DMS79 (cell line): ENCODE measurements around the gene RAB43.
A peak's percentile ranks its signal among the peaks of the same experiment; 100 is the strongest.
"Not testable (repeated sequence)": the region's sequence is repeated elsewhere in the genome, so short reads cannot be mapped to it uniquely, and the experiment has no call there.

Experiments used
- DNase-seq: peaks from one replicate; lab custom pipeline; 2025; lab: John Stamatoyannopoulos, UW

The RAB43 gene

DNA sequence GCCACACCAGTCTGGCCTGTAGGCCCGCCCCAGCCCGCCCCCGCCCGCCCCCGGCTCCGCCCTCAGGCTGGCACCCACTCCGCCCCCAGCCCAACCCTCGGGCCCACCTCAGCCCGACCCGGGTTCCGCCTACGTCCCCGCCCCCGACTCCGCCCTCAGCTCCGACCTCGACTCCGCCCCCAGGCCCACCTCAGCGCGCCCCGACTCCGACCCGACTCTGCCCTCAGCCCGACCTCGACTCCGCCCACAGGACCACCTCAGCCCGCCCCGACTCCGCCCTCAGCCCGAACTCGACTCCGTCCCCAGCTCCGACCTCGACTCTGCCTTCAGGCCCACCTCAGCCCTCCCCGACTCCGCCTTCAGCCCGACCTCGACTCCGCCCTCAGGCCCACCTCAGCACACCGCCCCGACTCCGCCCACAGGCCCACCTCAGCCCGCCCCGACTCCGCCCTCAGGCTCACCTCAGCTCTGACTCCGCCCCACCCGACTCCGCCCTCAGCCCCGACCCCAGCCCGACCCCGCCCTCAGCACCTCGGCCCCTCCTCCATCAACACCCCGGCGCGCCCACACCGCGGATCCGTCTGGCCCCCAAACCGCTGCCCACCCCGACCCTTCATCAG is at the start of gene RAB43:
RAB43 (minus strand) TSS at position 13 of the 620 bp plus-strand sequence. CDS start 315 bp downstream, outside the sequence.
- DNase-seq: no peak

DNA sequence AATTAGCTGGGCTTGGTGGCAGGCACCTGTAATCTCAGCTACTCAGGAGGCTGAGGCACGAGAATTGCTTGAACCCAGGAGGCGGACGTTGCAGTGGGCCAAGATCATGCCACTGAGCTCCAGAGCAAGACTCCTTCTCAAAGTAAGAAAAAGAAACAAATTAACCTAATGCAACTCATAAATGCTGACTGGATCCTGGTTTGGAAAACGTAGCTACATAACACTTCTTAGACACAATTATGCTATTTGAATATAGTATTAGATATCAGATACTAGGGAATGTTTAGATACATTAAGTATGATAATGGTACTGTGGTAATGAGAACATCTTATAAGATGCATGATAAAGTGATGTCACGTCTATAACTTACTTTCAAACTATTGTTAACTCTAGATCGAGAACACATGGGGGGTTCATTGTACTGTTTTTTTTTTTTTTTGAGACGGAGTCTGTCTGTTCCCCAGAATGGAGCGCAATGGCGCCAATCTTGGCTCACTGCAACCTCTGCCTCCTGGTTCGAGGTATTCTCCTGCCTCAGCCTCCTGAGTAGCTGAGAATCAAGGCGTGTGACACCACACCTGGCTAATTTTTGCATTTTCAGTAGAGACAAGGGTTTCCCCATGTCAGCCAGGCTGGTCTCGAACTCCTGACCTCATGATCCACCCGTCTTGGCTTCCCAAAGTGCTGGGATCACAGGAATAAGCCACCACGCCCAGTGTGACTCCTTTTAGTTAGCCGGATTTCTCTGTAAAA is 45.2 kb upstream of the RAB43 start:
- no peak for DNase-seq

DNA sequence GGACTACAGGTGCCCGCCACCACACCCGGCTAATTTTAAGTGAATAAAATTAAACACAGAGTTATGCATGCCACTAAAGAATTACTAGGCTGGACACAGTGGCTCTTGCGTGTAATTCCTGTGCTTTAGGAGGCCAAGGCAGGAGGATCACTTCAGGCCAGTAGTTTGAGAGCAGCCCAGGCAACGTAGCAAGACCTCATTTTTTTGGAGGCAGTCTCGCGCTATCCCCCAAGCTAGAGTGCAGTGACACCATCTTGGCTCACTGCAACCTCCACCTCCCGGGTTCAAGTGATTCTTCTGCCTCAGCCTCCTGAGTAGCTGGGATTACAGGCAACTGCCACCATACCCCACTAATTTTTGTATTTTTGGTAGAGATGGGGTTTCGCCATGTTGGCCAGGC is 44.0 kb upstream of the RAB43 start:
- DNase-seq: not testable (repeated sequence)

DNA sequence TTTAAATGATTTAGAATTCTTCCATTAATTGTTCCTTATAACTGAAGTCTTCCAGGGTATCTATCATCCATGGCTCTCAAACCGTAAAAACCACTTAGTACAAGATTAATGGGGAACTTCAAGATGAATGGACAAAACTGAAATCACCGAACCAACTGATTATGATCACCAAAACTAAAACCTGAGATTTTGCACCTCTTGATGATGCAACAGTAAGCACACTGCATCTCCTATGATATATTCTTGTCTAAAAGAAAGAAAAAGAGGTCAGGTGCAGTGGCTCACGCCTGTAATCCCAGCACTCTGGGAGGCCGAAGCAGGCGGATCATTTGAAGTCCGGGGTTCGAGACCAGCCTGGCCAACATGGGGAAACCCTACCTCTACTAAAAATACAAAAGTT is 42.9 kb upstream of the RAB43 start:
- no peak for DNase-seq

DNA sequence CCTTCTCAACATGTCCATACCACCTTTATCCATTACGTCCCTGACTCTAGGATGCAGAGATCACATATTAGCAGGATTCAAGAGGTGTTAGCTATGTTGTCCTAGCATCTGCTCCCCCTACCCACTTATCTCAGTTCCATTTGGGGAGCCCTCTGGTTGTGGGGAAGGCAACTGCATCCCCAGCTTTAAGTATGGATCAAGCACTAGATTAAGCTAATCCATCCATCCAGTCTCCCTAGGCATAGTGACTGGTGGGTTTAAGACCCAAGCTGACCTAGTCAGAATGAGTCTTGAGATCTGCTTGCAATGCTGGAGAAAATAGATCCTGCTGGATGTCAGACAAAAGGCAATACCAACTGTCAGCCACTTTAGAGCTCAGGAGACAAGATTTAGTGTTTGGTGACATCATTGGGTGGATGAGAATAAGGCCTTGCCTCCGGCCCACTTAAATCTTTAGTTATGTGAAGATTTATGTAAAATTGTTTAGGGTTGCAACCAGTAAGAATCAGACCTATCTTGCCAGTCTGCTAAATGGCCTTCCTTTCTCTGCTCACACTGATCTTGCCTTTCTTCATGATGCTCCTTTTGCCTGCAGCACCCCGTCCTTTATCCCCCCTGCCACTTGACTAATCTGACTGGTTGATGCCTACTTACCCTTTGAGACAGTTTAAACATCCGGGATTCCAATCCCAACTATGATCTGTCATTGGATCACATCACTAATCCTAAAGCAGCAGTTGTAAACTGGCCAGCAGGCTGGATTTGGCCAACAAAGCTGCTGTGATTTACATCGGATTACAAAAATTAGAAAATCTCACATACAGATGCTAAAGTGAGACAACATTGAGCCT is 41.4 kb upstream of the RAB43 start:
- no peak for DNase-seq

DNA sequence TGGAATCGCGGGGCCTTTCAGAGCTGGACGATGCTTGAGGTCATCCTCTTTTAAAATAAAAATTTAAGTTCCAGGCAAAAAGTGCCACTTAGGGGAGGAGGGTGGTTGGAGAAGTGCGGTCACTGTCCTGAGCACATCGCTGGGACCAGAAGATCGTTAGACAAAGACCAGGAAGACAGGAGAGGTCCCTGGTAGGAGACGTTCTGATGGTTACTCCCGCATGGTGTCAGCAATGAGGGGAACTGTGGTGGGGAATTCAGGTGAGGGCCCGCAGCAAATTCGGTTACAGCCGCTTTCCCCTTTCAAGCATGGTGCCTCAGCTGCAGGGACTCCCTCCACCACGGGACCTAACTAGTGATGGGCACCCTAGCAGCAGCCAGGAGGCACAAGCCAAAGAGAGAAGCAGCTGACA is 40.3 kb upstream of the RAB43 start:
- no peak for DNase-seq

DNA sequence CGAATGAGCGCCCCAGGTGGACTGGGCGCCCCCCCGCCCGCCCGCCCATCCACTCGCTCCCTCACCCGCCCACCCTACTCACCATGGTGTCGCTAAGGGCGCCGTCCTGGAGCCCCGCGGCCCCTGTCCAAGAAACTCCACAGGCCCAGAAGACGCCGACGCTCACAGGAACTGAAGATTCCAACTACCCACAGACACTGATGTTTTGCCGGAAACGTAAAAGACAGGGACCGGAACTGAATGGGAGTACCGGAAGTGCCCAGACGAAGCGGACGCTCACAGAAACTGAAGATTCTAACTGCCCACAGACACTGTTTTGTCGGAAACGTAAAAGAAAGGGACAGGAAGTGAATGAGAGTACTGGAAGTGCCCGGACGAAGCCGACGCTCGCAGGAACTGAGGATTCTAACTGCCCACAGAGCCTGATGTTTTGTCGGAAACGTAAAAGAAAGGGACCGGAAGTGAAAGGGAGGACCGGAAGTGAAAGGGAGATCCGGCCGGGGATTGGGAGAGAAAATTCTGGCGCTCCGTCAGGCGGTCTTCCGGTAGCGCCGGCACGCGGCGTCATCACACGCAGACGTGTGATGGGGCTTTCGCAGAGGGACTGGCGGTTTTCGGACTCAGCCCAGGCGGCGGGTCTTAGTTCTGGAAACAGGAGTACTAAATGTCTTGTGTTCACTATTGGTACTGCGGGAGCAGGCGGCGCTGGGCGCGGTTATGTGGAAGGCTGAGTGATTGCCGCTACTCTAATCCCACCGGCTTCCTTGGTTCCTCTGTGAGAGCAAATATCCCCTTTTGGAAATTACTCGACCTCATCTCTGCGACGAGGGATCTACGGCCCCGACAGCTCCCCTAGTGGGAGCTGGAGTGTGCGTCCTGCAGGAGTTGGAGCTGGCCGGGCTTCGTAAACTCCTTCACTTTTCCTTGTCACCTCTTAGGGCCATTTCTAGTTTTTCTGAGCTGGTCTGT is 39.6 kb upstream of the RAB43 start, which contains the start of gene ISY1:
ISY1 (minus strand) TSS at position 173 of the 969 bp plus-strand sequence; CDS start at position 85, 88 bp downstream.
- DNase-seq: peak; percentile 96

DNA sequence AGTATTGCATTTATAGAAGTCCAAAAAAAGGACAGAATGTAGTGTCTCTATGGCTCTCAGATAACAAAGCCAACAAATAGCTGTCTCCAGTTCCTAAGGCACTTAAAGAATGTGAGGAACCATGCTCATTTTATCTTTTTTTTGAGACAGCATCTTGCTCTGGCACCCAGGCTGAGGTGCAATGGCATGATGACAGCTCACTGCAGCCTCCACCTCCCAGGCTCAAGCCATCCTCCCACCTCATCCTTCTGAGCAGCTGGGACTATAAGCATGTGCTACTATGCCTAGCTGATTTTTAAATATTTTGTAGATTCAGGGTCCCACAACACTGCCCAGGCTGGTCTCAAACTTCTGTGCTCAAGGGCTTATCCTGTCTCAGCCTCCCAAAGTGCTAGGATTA is 23.2 kb upstream of the RAB43 start:
- DNase-seq: no peak

DNA sequence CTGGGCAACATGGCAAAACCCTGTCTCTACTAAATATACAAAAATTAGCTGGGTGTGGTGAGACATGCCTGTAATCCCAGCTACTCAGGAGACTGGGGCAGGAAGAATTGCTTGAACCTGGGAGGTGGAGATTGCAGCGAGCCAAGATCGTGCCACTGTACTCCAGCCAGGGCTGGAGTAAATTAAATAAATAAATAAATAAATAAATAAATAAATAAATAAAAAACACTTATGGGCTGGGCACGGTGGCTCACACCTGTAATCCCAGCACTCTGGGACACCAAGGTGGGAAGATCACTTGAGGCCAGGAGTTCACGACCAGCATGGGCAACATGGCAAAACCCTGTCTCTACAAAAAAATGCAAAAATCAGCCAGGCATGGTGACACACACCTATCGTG is 19.4 kb upstream of the RAB43 start:
- DNase-seq: not testable (repeated sequence)

DNA sequence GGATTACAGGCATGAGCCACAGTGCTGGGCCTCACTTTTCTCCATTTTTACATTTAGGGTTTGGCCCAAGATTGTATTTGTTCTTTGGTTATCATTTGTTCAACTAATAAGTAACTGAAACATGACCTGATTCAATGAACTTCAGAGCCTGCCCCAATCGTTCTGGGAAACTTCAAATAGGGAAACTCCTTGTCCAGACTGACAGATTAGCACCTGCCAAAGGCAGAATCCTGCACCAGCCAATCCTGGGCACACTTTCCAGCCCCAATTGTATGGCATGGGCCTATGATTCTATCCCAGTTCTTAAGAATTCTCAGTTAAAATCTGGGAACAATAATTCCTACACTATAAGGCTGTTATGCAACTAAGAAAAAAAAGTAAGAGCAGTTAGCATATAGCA is 18.3 kb upstream of the RAB43 start:
- DNase-seq: no peak

DNA sequence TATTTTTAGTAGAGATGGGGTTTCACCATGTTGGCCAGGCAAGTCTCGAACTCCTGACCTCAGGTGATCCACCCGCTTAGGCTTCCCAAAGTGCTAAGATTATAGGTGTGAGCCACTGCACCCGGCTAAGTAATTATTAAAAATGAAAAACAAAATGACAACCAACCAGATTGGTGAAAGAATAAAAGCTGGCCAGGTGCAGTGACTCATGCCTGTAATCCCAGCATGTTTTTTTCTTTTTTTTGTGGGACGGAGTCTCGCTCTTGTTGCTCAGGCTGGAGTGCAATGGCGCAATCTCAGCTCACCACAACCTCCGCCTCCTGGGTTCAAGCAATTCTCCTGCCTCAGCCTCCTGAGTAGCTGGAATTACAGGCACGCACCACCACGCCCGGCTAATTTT is 14.7 kb upstream of the RAB43 start:
- DNase-seq: not testable (repeated sequence)

DNA sequence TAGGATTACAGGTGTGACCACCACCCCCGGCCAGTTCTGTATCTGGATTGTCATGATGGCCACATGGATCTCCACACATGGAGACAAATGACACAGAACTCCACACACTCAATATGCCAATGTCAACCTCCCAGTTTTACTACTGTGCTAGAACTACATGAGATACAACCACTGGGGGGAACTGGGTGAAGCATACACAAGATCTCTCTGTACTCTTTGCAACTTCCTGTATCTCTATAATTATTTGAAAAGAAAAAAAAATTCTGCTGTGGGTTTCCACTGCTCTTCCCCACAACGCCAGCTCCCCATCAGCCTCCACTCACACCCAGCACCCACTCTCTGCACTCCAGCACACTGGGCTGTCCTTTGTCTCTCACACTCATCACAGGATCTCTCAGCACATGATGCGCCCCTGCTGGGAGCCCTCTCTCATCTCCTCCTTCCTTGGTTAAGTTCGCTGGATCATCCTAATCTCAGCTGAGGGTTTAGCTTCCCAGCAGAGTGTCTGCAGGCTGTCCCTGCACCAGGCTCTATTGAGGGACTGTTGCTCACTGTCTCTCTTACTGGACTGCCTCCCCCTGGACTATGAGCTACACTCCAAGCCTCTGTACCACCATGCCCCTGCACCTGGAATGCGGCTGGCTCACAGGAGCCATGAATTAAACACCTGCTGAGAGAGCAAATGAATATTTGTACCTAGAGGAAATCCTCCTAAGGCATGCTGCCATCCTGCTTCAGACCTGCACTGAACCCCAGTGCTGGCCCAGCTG is 10.7 kb upstream of the RAB43 start:
- no peak for DNase-seq

DNA sequence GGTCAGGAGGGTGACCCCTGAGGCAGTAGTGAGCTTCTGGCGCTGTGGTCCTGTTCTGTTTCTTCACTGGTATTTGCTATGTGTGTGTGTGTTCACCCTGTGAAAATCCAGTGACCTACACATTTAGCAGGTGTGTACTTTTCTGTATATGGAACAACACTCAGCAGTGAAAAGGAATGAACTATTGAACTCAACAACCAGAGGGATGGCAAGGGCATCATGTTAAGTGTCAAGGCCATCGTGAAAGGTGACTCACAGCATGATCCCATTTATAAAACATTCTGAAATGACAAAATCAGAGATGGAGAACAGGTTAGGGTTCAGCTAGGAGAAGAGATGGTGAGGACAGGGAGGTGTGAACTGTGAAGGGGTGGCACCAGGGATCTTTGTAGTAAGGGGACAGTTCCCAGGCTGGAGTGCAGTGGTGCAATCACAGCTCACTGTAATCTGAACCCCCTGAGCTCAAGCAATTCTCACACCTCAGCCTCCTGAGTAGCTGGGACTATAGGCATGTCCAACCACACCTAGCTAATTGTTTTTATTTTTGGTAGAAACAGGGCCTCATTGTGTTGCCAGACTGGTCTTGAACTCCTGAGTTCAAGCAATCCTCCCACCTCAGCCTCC is 10.0 kb upstream of the RAB43 start:
- no peak for DNase-seq

DNA sequence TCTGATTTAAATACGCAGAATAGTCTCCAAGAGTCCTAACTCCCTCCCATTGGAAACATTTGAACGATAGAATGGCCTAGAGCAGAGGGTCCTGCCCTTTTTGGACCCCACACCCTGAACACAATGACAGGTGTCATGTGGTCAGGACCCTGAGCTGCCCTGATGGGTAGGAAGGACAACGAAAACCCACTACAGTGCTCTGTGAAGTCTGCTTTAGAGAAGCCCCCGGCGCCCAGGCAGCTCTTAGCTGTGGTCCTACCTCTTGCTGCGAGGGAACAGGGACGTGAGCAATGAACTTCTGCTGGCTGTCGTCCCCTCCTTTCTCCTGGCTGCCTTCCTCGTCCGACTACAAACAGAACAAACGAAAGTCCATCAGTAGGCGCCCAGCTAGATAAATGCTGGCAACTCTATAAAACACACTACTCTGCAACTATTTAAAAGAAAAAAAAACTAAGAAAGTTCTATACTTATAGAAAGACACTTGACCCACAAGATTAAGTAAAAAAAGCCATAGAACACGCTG is 8.7 kb upstream of the RAB43 start:
- DNase-seq: no peak

DNA sequence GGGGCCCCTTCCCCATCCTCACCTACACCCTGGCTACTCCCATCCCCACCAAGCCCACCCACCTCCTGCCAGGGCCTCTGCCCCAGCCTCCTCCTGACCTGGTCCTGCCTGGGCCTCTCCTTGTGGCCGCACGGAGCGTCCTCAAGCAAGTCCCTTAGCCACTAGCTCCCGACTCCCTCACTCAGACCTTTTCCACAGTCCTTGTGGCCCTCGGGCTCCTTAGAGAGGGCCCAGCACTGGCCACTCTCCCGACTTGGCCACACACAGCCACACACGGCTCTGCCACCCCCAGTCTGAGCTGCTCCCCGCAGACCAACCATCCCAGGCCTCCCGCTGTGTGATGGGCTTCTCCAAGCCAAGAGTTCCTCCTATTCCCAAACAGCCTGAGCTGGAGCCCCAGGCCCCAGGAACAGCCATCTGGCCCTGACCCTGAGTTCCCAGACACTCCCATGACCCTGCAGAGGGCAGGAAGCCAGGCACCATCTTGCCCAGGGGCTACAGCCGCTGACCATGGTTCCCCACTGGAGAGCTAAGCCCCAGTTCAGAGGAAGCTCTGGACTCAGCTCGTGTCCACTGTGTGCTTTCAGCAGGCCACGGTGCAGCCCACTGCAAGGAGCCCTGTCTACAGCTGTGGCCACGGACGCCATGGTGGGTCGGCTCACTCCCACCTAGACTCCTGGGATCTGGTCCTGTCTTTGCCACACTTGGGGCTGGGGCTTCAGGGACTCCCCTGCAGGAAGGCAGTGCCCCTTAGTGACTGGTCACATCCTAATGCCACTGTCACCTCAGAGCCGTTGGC is 7.0 kb upstream of the RAB43 start:
- no peak for DNase-seq

DNA sequence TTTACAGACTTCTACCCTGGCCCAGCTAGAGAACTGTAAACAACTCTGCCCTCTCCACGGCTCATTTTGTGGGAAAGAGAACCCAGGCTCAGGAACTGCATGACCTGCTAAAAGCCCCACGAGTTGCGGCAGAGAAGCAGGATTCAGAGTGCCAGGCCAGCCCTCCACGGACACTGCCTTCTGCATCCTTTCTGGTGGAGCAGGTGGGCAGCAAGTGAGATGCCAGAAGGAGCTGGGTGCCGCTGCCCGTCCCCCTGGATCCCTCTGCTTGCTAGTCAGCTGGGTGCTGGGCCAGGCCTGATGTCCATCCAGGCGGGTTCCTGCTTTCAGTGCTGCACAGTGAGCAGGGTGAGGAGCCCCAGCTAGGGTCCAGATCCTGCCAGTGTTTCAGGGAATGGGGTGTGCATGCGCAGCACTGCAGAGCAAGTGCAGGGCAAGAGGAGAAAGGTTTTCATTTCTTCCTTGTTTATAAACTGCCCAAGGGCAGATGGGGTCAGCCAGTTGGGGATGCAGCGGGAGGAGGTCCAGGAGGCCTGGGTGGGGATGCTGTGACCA is 5.2 kb upstream of the RAB43 start:
- DNase-seq: no peak

DNA sequence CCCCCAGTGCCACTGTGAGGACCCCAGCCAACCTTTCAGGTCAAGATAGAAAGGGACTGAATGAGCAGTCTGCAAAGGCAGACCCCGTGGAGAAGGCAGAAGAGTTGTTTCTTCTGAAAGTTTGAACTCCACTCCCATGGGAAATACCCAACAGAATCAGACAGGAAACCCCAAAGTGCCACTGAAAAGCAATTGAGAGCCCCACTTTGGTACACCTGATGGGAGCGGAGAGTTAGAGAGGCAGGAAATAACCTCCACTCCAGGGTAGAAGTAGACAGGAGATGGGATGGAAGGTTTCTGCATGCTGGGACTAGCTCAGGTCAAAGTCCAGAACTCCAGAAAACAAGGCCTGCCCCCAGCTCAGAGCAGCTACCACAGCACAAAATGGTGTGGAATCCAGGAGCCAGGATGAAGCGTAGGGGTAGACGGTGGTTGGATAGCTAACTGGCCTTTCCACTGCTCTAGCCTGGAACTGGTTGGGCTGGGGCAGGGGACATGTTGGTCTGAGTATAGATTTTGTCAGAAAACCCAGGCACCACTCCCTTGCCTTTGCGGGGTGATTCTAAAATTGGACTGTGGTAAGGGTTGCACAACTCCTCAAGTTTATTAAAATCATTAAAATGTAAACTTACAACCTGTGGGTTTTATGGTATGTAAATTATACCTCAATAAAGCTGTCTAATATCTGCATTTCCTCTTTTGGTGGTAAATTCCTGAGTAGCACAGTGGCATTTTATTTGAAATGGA is 1.9 kb upstream of the RAB43 start:
- no peak for DNase-seq

DNA sequence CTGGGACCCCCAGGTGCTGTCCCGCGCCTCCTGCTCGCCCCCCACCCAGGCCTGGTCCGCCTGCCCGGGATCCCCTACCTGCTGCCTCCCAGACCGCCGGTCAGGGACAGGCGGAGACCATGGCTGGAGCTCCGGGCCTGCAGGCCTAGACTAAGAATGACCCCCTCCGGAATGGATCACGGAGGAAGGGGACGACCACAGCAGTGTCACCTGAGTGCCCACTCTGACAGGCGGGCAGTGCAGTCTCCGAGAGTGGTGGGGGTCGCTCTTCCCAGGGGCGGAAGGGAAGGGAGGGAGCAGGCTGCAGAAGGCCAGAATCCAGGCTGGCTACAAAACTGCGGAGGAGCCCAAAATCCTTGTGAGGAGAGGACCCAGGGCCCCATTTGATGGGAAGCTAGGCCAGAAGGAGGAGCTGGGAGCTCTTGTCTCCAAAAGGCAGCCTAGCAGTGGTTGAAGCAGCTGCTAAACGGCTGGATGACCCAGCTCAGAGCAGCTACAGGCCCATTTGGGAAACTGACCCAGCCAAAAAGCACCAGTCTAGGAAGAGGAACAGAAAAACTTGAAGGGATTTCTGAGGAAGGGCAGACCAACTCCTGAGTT is 908 bp upstream of the RAB43 start:
- no peak for DNase-seq
